ENCODE results near the gene TAF3.

TAF3 gene

DNA sequence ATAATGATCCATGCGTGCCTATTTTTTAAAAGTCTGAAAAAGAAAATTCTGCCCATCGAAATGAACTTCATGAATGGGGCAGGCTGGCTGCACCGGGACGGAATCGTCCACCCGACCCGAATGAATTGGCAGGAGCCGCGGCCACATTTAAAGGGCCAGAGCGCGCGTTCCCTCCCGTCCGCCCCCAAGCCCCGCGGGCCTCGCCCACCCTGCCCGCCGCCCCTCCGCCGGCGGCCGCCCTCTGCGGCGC lies 235.9 kb downstream of the TAF3 start:
- peak overlapping the region; percentile 100 for H3K4me3 Mint-ChIP-seq
- H3K27me3 Mint-ChIP-seq = peaks cover 51% of the 10 kb centered on the region
- H3K9me3 Mint-ChIP-seq = no peaks in the 10 kb centered on the region
- no peak for DNase-seq
- peaks cover 45% of the 10 kb centered on the region for H3K4me1 Mint-ChIP-seq
- peak overlapping the region; percentile 97 for H3K27ac Mint-ChIP-seq
- CTCF ChIA-PET = interaction anchor here (1.1 kb wide), 1 partner anchor 419 kb away, joined by 4 read pairs; no protein-coding TSS in a partner anchor
- H3K36me3 Mint-ChIP-seq = peaks cover 37% of the 10 kb centered on the region

GRCh38 chr10:8054494-8055407 lies 236.4 kb downstream of the TAF3 start, which contains the start of gene GATA3:
TSS of gene GATA3 (plus strand) at chr10:8054688. CDS start at chr10:8055656, 968 bp downstream.
- H3K36me3 Mint-ChIP-seq = peaks cover 42% of the 10 kb centered on the region
- peak; percentile 92 for DNase-seq
- CTCF ChIA-PET = interaction anchor here (1.1 kb wide), 1 partner anchor 418 kb away, joined by 4 read pairs; no protein-coding TSS in a partner anchor
- peaks cover 46% of the 10 kb centered on the region for H3K27me3 Mint-ChIP-seq
- peak within 1 kb of the TSS; percentile 99 for H3K27ac Mint-ChIP-seq
- no peaks in the 10 kb centered on the region for H3K9me3 Mint-ChIP-seq
- peak within 1 kb of the TSS; percentile 100 for H3K4me3 Mint-ChIP-seq
- peaks cover 50% of the 10 kb centered on the region for H3K4me1 Mint-ChIP-seq

GRCh38 chr10:8055420-8056349 lies 237.4 kb downstream of the TAF3 start:
- CTCF ChIA-PET = interaction anchor here (0.7 kb wide), 1 partner anchor 360 kb away, joined by 3 read pairs; no protein-coding TSS in a partner anchor
- DNase-seq = peak; percentile 63
- H3K4me3 Mint-ChIP-seq = peak overlapping the region; percentile 100
- peaks cover 52% of the 10 kb centered on the region for H3K36me3 Mint-ChIP-seq
- H3K4me1 Mint-ChIP-seq = peaks cover 55% of the 10 kb centered on the region
- no peaks in the 10 kb centered on the region for H3K9me3 Mint-ChIP-seq
- peak overlapping the region; percentile 99 for H3K27ac Mint-ChIP-seq
- H3K27me3 Mint-ChIP-seq = peaks cover 36% of the 10 kb centered on the region

DNA sequence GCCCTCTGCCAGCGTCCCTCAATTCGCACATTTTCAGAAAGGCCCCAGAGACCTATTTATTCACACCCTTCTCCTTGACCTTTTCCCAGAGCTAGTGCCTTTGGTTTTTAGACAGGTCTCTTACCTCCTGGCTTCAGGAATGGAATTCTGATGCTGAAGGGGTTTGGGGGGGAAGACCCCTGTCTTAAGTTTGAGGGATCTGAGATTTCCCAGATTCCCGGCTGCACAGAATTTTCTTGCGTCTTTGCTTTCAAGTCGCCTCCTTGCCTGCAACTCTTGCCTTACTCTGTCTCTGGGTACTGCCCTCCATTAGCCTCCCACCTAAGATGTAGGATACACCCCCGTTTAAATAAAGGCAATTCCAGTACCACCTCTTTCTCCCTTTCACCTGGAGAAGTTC lies 238.1 kb downstream of the TAF3 start:
- CTCF ChIA-PET = interaction anchor here (0.7 to 1.5 kb wide), 2 partner anchors 15 to 360 kb away, joined by 3 to 4 read pairs; no protein-coding TSS in a partner anchor
- Mint-ChIP-seq H3K36me3 (peaks cover 59% of the 10 kb centered on the region), H3K27me3 (peaks cover 29% of the 10 kb centered on the region), H3K27ac (peak overlapping the region; percentile 99), H3K4me1 (peaks cover 62% of the 10 kb centered on the region), H3K9me3 (no peaks in the 10 kb centered on the region), H3K4me3 (peak overlapping the region; percentile 100)
- DNase-seq = peak; percentile 22

- peak; percentile 72 for DNase-seq
- CTCF ChIA-PET = interaction anchor here (0.7 to 1.5 kb wide), 2 partner anchors 14 to 359 kb away, joined by 3 to 4 read pairs; no protein-coding TSS in a partner anchor
- Mint-ChIP-seq H3K27me3 (peaks cover 24% of the 10 kb centered on the region), H3K27ac (peak overlapping the region; percentile 99), H3K4me3 (peak overlapping the region; percentile 100), H3K4me1 (peaks cover 66% of the 10 kb centered on the region), H3K9me3 (no peaks in the 10 kb centered on the region), H3K36me3 (peaks cover 63% of the 10 kb centered on the region)
Observed at GRCh38 chr10:8056871-8057331, 238.6 kb downstream of the TAF3 start.

GRCh38 chr10:8057636-8058273 lies 239.4 kb downstream of the TAF3 start:
- Mint-ChIP-seq H3K4me1 (peaks cover 66% of the 10 kb centered on the region), H3K27me3 (peaks cover 16% of the 10 kb centered on the region), H3K9me3 (no peaks in the 10 kb centered on the region), H3K36me3 (peaks cover 67% of the 10 kb centered on the region), H3K4me3 (peak overlapping the region; percentile 100), H3K27ac (peak overlapping the region; percentile 99)
- CTCF ChIA-PET = interaction anchor here (1.5 kb wide), 1 partner anchor 13 kb away, joined by 4 read pairs; no protein-coding TSS in a partner anchor
- DNase-seq = peak; percentile 24

DNA sequence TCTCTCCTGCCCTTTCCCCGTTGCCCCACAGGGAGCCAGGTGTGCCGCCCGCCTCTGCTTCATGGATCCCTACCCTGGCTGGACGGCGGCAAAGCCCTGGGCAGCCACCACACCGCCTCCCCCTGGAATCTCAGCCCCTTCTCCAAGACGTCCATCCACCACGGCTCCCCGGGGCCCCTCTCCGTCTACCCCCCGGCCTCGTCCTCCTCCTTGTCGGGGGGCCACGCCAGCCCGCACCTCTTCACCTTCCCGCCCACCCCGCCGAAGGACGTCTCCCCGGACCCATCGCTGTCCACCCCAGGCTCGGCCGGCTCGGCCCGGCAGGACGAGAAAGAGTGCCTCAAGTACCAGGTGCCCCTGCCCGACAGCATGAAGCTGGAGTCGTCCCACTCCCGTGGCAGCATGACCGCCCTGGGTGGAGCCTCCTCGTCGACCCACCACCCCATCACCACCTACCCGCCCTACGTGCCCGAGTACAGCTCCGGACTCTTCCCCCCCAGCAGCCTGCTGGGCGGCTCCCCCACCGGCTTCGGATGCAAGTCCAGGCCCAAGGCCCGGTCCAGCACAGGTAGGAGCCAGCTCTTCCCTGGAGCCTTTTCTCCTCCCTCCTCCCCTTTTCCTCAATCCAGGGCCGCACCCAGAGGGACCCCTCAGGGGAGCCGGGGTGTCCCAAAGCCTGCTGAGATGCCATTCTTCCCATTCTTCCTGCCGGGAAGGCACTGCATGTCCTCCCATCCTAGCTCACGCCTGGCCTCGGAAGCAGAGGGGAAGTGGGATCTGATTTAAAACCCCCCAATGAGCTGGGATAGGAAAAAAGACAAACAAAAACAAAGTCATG lies 240.2 kb downstream of the TAF3 start:
- Mint-ChIP-seq H3K4me1 (peaks cover 67% of the 10 kb centered on the region), H3K27ac (peak overlapping the region; percentile 99), H3K4me3 (peak overlapping the region; percentile 100), H3K9me3 (no peaks in the 10 kb centered on the region), H3K36me3 (peaks cover 75% of the 10 kb centered on the region), H3K27me3 (peaks cover 8% of the 10 kb centered on the region)
- CTCF ChIA-PET = interaction anchor here (1.0 to 3.3 kb wide), 2 partner anchors 74 to 261 kb away, joined by 4 to 13 read pairs; no protein-coding TSS in a partner anchor
- DNase-seq = peak; percentile 22

- H3K4me1 Mint-ChIP-seq = peaks cover 72% of the 10 kb centered on the region
- no peaks in the 10 kb centered on the region for H3K9me3 Mint-ChIP-seq
- peak overlapping the region; percentile 97 for H3K27ac Mint-ChIP-seq
- H3K27me3 Mint-ChIP-seq = peaks cover 4% of the 10 kb centered on the region
- H3K4me3 Mint-ChIP-seq = peak overlapping the region; percentile 100
- peaks cover 82% of the 10 kb centered on the region for H3K36me3 Mint-ChIP-seq
- DNase-seq = peak; percentile 43
- CTCF ChIA-PET = interaction anchor here (0.5 to 3.3 kb wide), 10 partner anchors 22 to 413 kb away, joined by 3 to 13 read pairs (median 3); no protein-coding TSS in a partner anchor
Observed at GRCh38 chr10:8059191-8059936, 241.1 kb downstream of the TAF3 start.

DNA sequence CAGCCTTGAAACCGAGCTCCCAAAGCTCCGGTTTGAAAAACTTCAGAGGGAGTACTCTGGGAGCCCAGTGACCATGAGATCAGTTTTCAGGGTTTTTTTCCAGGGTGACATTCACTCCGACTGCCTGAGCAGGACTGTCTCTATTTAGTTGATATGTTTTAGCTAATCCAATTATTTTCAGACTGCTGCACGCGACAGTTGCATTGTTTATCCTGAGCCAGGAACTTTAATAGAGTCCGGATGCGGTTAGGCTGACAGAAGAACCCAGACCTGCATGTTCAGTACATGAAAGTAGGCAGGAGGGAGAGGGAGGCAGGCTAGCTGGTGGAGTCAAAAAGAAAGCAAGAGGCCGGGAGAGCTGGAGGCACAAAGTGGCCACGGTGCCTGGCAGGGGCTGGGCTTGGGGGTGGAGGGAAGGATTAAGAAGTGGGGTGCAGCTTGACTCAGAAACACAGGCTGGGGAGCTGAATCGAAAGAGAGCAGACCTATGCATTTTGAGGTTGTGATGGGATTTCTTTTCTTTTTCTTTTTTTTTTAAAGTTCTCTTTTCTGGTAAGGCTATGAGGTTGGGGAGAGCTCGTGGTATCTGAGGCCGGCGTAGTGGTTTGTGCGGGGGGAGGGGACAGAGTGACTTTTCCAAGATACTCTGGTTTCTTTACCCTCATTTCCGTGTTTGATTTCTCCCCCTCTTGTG lies 241.9 kb downstream of the TAF3 start:
- Mint-ChIP-seq H3K27ac (peak overlapping the region; percentile 97), H3K27me3 (no peaks in the 10 kb centered on the region), H3K4me3 (peak overlapping the region; percentile 100), H3K9me3 (no peaks in the 10 kb centered on the region), H3K4me1 (peaks cover 77% of the 10 kb centered on the region), H3K36me3 (peaks cover 86% of the 10 kb centered on the region)
- CTCF ChIA-PET = interaction anchor here (0.5 to 3.3 kb wide), 9 partner anchors 22 to 413 kb away, joined by 3 to 13 read pairs (median 3); no protein-coding TSS in a partner anchor
- DNase-seq = peak; percentile 85

GRCh38 chr10:8060704-8061121 lies 242.4 kb downstream of the TAF3 start:
- DNase-seq = peak; percentile 25
- H3K4me1 Mint-ChIP-seq = peaks cover 82% of the 10 kb centered on the region
- peak overlapping the region; percentile 97 for H3K27ac Mint-ChIP-seq
- H3K36me3 Mint-ChIP-seq = peaks cover 88% of the 10 kb centered on the region
- peak overlapping the region; percentile 100 for H3K4me3 Mint-ChIP-seq
- H3K9me3 Mint-ChIP-seq = no peaks in the 10 kb centered on the region
- CTCF ChIA-PET = interaction anchor here (0.7 to 3.3 kb wide), 4 partner anchors 259 to 412 kb away, joined by 3 to 13 read pairs (median 4); no protein-coding TSS in a partner anchor
- no peaks in the 10 kb centered on the region for H3K27me3 Mint-ChIP-seq

GRCh38 chr10:8061274-8062211 lies 243.2 kb downstream of the TAF3 start:
- CTCF ChIA-PET = interaction anchor here (1.3 to 3.3 kb wide), 3 partner anchors 258 to 271 kb away, joined by 3 to 13 read pairs (median 5); no protein-coding TSS in a partner anchor
- Mint-ChIP-seq H3K4me3 (peak overlapping the region; percentile 100), H3K27ac (peak overlapping the region; percentile 97), H3K36me3 (peaks cover 94% of the 10 kb centered on the region), H3K27me3 (no peaks in the 10 kb centered on the region), H3K4me1 (peaks cover 91% of the 10 kb centered on the region), H3K9me3 (no peaks in the 10 kb centered on the region)
- peak; percentile 61 for DNase-seq

All from activated naive CD4-positive, alpha-beta T cell treated with anti-CD3 and anti-CD28 coated beads, Interleukin-2, amount 10 ng/mL, durations not matched to agents 7 days and 5 days (primary cell).